GM15510 (cell line): ENCODE results near the gene LAMB1.

ENCODE experiments used
- POLR2A ChIP-seq: IDR thresholded peaks from 3 replicates; pipeline ENCODE4 v1.6.1; 2011; ENCODE audit warnings: borderline replicate concordance; ENCODE audit not compliant: insufficient read length; ENCODE audit errors: extremely low read depth

Gene LAMB1

GRCh38 chr7:108028111-108028510, 25.1 kb upstream of the LAMB1 start:
- no peak for TF ChIP-seq POLR2A

- no peak for TF ChIP-seq POLR2A
These were observed 24.3 kb upstream of the LAMB1 start for GRCh38 chr7:108027239-108027638.

DNA sequence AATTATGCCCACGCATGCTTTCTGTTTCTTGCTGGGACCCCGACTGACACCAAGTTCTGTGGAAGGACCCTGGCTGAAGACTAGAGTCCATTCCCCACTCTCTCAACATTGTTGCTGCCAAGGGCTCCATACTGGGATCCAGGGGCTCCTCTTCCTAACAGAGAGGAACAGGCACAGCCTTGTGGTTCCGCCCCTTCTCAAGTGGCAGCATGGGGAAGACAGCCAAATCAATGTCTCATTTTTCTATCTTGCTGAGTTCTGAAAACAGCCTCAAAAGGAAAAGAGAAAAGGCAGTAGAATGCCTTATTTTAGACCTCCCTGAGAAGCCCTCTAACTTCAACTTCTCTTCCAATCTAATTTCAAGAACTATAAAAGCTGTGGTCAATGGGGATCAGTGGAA, 23.7 kb upstream of the LAMB1 start:
- no peak for TF ChIP-seq POLR2A

GRCh38 chr7:108026116-108026515, 23.2 kb upstream of the LAMB1 start:
- TF ChIP-seq POLR2A, result no peak

DNA sequence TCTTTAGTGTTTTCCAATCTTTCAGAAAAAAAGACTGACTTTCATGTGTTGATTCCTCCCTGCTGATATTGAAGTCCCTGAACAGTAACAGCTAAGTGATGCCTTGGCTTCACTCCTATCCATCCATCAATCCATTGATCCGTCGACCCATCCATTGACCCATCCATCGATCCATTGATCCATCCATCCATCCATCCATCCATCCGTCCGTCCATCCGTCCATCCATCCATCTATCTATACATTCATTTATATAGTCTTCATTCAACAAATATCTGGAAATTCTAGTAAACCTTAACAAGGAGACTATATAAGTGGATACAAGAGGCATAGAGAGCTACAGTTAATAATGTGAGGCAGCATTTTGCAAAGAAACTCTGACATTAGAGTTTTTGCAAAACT, 21.6 kb upstream of the LAMB1 start:
- TF ChIP-seq POLR2A, result no peak

DNA sequence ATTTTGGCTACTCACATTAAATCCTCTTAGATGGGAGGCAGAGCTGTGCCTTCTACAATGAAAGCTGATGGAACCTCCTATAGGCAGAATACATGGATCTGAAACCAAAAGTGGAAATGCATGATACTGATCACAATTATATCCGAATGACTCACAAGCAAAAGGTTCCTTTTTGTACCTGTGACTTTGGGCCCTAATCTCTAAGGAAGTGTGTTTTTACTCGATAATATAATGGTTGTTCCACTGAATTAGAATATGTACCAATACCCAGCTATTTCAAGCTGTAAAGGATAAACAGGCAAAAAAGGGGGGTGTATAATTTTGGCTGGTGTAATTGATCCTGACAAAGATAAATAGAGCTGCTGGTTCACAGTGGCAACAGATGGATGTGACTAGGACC, 17.6 kb upstream of the LAMB1 start:
- TF ChIP-seq POLR2A, result no peak

GRCh38 chr7:108018668-108019067, 15.7 kb upstream of the LAMB1 start:
- TF ChIP-seq POLR2A, result no peak

DNA sequence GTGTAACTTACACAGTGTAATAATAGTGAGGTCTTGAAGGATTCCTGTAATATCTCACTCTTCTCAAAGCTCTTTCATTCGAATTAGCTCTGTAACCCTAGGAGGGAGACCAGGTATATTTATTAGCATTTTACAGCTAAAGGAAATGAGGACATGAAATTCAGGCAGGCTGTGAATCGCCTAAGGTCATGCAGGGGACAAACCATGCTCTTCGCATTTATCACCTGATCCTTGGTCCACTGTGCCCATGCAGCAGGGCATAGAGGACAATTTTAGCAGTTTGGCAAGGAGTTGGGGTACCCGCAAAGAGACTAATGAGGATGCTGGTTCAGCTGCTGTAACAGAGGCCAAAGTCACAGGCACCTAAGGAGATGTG, 14.8 kb upstream of the LAMB1 start:
- no peak for TF ChIP-seq POLR2A

DNA sequence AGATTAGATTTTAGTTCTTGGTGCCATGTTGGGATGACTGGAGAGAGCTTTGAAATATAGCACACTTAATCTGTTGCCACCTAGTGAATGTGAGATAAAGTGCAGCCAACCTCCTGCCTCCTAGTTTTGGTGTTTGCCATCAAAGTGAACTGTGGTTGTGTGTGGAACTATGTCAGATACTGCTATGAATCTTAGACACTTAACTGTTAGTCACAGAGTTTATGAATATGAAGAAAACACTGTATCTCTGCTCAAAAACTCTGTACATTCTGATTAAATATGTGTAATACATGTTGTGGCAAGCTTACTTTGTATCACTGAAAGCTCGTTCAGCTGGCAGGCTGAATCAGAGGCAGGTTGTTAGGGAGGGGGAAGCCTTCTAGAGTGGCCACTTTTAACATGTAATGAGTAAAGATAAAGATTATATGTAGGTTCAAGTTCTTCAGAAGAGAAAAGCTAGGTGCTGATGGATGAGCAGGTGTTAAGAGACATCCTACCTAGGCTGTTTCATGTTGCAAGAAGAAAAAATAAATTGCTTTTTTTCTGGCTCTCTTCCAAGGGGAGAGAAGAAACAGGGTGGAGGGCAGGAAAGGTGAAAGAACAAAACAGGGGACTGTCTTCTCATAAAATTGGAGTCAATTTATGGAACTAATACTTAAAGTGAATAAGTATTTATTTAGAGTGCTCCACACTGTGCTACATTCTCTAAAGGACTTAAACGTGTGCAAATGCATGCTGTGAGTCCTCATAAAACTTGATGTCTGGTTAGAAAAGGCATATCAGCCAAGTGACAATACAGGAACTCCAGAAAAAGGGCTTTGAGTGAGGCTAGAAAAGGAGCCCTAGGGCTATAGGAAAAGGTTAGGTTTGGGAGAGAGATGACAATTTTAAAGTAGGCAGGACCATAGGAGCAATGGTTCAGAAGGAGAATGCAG, 14.1 kb upstream of the LAMB1 start:
- TF ChIP-seq POLR2A, result no peak

- no peak for TF ChIP-seq POLR2A
These were observed 12.8 kb upstream of the LAMB1 start for GRCh38 chr7:108015740-108016139.

DNA sequence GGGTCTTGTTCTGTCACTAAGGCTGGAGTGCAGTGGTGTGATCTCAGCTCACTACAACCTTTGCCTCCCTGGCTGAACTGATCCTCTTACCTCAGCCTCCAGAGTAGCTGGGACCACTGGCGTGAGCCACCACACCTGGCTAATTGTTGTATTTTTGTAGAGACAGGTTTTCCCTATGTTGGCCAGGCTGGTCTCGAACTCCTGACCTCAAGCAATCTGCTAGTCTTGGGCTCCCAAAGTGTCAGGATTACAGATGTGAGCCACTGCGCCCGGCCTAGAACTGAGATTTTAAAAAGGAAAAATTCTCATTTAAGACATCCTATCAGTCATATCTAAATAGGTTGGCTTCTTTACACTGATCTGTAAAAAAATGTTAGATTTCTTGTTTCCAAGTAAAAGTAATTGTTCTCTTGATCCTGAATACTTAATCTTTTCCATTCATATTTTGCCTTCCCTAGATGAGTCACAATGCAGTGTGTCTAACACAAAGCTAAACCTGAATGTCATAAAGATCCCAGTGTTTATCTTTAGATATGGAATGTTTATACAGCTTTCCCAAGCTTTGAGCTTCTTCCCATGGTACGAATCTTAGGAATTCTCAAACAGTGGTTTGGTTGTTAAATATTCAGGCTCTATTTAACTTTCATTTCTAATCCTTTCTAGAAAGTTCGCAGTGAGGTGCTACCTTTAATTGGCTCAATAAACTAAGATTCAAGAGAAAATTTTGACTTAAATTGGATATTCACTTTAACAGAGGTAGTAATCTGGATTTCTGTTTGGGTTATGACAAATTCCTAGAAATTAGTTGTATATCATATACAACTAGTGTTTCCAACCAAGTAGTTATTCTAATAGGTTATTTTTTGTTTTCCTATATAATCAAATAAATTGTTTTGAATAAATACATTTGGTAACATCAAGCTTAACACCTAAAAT, 12.1 kb upstream of the LAMB1 start:
- TF ChIP-seq POLR2A, result no peak

GRCh38 chr7:108014215-108014614, 11.3 kb upstream of the LAMB1 start:
- no peak for TF ChIP-seq POLR2A

GRCh38 chr7:108012499-108013430, 9.8 kb upstream of the LAMB1 start:
- no peak for TF ChIP-seq POLR2A

GRCh38 chr7:108010377-108010776, 7.4 kb upstream of the LAMB1 start:
- no peak for TF ChIP-seq POLR2A
